AG04449 (cell line): ENCODE data around the gene MYL2.

Experiments used
- CTCF ChIA-PET: fragments of 350-600 bp; formaldehyde crosslinking; extraction: SDS; loops from one replicate; lab custom pipeline; 2021; ENCODE audit warnings: antibody characterized with exemption; lab: Yijun Ruan, JAX
- POLR2A ChIA-PET: fragments of 400-600, 350-600 bp; formaldehyde crosslinking; extraction: SDS; loops from one replicate; lab custom pipeline; 2020; ENCODE audit warnings: antibody characterized with exemption, inconsistent platforms; lab: Yijun Ruan, JAX
- DNase-seq: peaks from one replicate; pipeline ENCODE4 v3.0.0-alpha.2; 2010; ENCODE audit warnings: low read depth, low spot score
- H3K4me3 ChIP-seq: 2 replicates; pipeline ENCODE4 v1.5.1; 2011; ENCODE audit warnings: low read depth, mild to moderate bottlenecking, control low read depth, low read length
- TF ChIP-seq, protein P1 (sequence below): IDR thresholded peaks from one replicate; pipeline ENCODE4 v1.5.1; 2011; ENCODE audit warnings: mild to moderate bottlenecking, moderate library complexity, low read length, control low read depth, inconsistent platforms; ENCODE audit not compliant: insufficient read depth; ENCODE audit errors: missing control alignments

The MYL2 gene

DNA sequence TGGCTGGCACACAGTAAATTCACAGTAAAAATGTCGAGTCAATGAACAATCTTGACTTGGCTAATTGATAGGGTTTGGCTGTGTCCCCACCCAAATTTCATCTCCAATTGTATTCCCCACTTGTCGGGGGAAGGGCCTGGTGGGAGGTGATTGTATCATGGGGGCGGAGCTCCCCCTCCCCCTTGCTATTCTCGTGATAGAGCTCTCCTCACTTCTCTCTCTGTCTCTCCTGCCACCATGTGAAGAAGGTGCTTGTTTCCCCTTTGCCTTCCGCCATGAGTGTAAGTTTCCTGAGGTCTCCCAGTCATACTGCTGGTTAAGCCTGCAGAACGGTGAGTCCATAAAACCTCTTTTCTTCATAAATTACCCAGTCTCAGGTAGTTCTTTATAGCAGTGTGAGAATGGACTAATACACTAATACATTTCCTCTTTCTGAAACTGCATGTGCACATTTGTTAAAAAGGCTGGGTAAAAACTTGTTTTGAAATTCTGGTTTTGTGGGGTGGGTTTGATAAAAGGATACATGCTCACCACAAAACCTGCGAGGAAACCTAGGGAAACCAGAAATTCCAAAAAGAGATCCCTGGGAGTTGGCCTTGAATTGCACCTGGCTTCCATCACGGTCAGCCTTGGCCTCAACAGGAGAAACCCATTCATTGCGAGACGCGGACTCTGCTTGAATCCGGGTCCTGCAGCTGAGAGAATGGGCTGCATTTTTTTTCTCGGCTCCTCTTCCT is 16.2 kb upstream of the MYL2 start:
- H3K4me3 ChIP-seq: no peak overlapping the region
- POLR2A ChIA-PET: no interaction called here

DNA sequence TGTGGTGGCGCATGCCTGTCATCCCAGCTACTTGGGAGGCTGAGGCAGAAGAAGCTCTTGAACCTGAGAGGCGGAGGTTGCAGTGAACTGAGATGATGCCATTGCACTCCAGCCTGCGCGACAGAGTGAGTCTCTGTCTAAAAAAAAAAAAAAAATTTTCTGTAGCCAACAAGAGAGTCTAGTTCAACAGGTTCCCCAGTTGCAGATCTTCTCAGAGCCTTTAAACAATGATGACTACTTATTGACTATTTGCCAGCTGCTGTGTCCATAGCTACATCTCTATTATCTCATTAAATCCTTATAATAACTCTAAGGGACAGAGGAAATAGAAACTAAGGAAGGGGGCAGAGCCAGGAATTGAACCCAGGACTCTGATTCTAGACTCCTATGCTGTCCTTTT is 15.2 kb upstream of the MYL2 start:
- CTCF ChIA-PET: interaction anchor here (0.7 to 3.1 kb wide), 7 partner anchors 10 to 378 kb away, joined by 3 to 15 read pairs (median 7); partner anchors contain the start of gene MYL2
- TF ChIP-seq, protein P1, sequence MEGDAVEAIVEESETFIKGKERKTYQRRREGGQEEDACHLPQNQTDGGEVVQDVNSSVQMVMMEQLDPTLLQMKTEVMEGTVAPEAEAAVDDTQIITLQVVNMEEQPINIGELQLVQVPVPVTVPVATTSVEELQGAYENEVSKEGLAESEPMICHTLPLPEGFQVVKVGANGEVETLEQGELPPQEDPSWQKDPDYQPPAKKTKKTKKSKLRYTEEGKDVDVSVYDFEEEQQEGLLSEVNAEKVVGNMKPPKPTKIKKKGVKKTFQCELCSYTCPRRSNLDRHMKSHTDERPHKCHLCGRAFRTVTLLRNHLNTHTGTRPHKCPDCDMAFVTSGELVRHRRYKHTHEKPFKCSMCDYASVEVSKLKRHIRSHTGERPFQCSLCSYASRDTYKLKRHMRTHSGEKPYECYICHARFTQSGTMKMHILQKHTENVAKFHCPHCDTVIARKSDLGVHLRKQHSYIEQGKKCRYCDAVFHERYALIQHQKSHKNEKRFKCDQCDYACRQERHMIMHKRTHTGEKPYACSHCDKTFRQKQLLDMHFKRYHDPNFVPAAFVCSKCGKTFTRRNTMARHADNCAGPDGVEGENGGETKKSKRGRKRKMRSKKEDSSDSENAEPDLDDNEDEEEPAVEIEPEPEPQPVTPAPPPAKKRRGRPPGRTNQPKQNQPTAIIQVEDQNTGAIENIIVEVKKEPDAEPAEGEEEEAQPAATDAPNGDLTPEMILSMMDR: no peak
- POLR2A ChIA-PET: no interaction called here
- H3K4me3 ChIP-seq: no peak overlapping the region
- no peak for DNase-seq

More for the DNA sequence above, 16.2 kb upstream of the MYL2 start:
- TF ChIP-seq, protein P1: no peak
- CTCF ChIA-PET: interaction anchor here (1.0 to 3.1 kb wide), 10 partner anchors 8 to 381 kb away, joined by 3 to 15 read pairs (median 4); partner anchors contain the start of gene MYL2
- DNase-seq: no peak

DNA sequence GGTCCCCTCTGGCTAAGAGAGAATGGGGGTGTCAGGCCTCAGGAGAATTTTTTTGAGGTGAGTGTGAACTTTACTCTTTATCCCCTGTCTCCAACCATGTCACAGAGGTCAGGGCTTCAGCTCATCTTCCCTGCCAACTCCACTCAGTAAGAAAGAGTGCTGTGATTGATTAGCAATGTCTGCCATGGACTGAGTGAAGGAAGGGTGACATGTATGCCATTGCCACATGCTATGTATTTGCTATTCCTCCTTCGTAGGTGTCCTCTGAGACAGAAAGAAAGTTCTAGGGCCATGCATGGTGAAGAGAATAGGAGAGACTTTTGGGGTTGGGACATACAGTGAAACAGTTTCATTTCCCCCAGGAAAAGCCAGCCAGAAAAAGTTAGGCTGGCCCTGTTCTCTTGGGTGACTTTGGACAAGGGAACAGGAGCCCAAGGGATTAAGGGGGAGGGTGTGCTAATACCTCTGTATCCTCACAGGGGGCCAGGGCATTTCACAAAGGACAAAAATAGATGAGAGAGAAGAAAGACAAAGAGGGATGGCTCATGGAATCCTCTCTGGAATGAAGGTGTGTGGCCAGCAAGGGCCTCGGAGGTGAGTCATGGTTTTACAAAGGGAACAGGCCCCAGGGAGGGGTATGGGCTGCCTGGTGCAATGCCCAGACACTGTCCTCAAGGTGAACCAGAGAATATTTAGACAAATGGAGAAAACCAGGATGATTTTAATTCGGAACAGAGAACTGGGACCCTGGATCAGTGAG is 13.9 kb upstream of the MYL2 start:
- POLR2A ChIA-PET: no interaction called here
- TF ChIP-seq, protein P1: no peak
- no peak overlapping the region for H3K4me3 ChIP-seq
- CTCF ChIA-PET: interaction anchor here (1.3 kb wide), 1 partner anchor 463 kb away, joined by 3 read pairs; no protein-coding TSS in a partner anchor
- DNase-seq: no peak

DNA sequence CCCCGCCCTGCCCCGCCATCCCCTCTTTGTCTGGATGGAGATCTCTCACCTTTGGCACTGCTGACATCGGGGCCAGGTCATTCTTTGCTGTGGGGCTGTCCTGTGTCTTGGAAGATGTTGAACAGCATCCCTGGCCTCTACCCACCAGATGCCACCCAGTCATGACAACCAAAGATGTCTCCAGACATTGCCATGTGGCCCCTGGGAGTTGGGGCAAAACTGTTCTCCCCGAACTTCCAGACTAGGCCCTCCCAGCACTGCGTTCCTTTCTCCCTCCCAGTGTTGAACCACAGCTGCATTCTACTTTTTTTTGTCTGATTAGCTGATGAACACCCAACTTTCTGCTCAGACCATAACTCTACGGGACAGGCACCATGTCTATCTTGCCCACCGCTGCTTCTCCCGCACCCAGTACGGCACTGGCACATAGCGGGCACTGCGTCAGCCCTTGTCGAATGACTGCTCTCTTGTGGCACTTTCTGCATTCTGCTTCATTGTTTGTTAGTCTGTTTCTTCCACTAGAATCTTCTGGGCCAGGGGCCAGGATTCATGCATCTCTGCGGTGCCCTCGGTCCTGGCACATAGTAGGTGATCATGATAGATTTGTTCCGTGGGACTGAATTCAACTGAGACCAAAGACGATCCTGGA is 13.1 kb upstream of the MYL2 start:
- CTCF ChIA-PET: no interaction called here
- POLR2A ChIA-PET: no interaction called here
- no peak overlapping the region for H3K4me3 ChIP-seq
- DNase-seq: no peak
- TF ChIP-seq, protein P1: no peak

DNA sequence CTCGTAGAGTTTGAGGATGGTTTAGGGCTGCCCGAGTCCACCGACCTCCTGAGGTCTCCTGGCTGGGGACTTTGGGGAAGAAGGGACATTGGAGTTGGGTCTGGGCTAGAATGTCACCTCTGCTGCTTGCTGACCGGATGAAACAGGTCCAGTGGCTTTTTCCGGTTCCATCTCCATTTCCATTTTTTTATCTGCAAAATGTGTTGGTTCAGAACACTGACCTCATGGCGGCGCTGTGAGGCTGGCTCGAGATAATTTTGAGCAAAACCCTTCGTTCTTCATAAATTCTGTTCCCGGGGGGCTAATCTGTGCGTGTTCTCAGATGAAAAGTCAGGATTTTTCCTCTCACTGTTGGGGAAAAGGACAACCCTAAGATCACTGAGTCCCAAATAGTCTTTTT is 11.7 kb upstream of the MYL2 start:
- DNase-seq: no peak
- ChIA-PET POLR2A (no interaction called here), CTCF (no interaction called here)
- TF ChIP-seq, protein P1: no peak
- no peak overlapping the region for H3K4me3 ChIP-seq

DNA sequence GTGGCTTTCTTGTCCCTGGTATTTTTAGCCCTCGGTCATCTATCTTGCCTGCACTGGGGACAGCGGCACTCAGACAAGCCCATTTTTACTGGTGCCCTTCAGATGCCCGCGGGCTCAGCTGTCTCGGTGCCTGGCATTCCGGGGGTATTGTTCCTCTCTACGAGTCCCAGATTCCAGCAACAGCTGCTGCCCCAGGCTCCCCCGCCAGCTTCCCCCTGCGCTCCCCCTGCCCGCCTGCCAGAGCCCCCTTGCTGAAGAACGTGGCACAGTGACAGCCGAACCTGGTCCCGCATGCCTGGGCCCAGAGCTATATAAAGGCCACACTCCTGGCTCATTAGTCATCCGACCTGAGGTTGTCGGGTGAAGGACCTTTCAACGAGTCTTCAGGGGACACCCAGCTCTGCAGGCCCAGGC is 10.9 kb upstream of the MYL2 start:
- DNase-seq: no peak
- POLR2A ChIA-PET: interaction anchor here (0.6 kb wide), 2 partner anchors 419 to 465 kb away, joined by 3 read pairs; no protein-coding TSS in a partner anchor
- H3K4me3 ChIP-seq: no peak overlapping the region
- TF ChIP-seq, protein P1: no peak
- CTCF ChIA-PET: no interaction called here
